GM12878 (cell line): ENCODE data around the gene LENG9. TPM values are rescaled to one million over a fixed set of nuclear protein-coding genes. Genes with fewer than 3 reads are reported as not detected.
A peak's percentile ranks its signal among the peaks of the same experiment; 100 is the strongest.
"Not testable (repeated sequence)": the region's sequence is repeated elsewhere in the genome, so short reads cannot be mapped to it uniquely, and the experiment has no call there.

Source experiments
- ATAC-seq: fragments of 200-7000 bp; cut with Tn5 transposase; 3 replicates; pipeline ENCODE4 v1.9.1; 2020; ENCODE audit warnings: mild to moderate bottlenecking, moderate library complexity
- BruUV-seq: library from RNA; stranded (reverse); fragments of 400-500 nt; replicated peaks from 2 replicates; lab custom pipeline; 2021; lab: Mats Ljungman, UMichigan
- CTCF ChIA-PET: fragments of 300-600 bp; sonication (Branson Sonifier 250); formaldehyde crosslinking; extraction: SDS; loops from one replicate; lab custom pipeline; 2021; ENCODE audit warnings: inconsistent platforms; lab: Yijun Ruan, JAX
- POLR2A ChIA-PET: fragments of 350-600 bp; formaldehyde crosslinking; extraction: SDS; loops from one replicate; lab custom pipeline; 2021; ENCODE audit warnings: inconsistent platforms; lab: Charles Lee
- RAD21 ChIA-PET: fragments of 300-600 bp; sonication (Branson Sonifier 250); formaldehyde crosslinking; loops from one replicate; lab custom pipeline; 2023; ENCODE audit warnings: antibody characterized with exemption; ENCODE audit not compliant: unreplicated experiment; lab: Charles Lee
- SMC1A ChIA-PET: fragments of 300-600 bp; sonication (Branson Sonifier 250); formaldehyde crosslinking; loops from one replicate; lab custom pipeline; 2023; ENCODE audit not compliant: unreplicated experiment, uncharacterized antibody; lab: Charles Lee
- DNase-seq: peaks from one replicate; pipeline ENCODE4 v3.0.0-alpha.2; 2011; ENCODE audit warnings: low read depth, low spot score
- FAIRE-seq: peaks from 3 replicates; lab custom pipeline; 2011; peaks lifted over from hg19 to GRCh38; lab: Jason Lieb, UNC
- H2AFZ ChIP-seq: 2 replicates; pipeline ENCODE4 v1.6.0; 2011; ENCODE audit warnings: low read depth, low read length, control low read depth; ENCODE audit not compliant: control insufficient read depth
- H3K27ac ChIP-seq: 2 replicates; pipeline ENCODE4 v1.5.1; 2011; ENCODE audit warnings: control low read depth; ENCODE audit not compliant: control insufficient read depth, insufficient read depth
- H3K27me3 ChIP-seq, 2 experiments: replicated peaks in 1 of 2; 2 replicates each; pipeline versions ENCODE4 v1.6.0 to v1.6.1; 2011; ENCODE audit warnings: low read length in 1 of 2; ENCODE audit not compliant: control insufficient read depth in 2 of 2, insufficient read depth in 2 of 2
- H3K36me3 ChIP-seq, 2 experiments: 2 replicates each; pipeline ENCODE4 v1.5.1; 2011; ENCODE audit warnings: low read length in 1 of 2; ENCODE audit not compliant: control insufficient read depth in 2 of 2, insufficient read depth in 2 of 2
- H3K4me1 ChIP-seq: 2 replicates; pipeline ENCODE4 v1.6.1; 2011; ENCODE audit warnings: mild to moderate bottlenecking, low read length, moderate library complexity, mixed read lengths; ENCODE audit not compliant: control insufficient read depth, insufficient read depth
- H3K4me2 ChIP-seq: 2 replicates; pipeline ENCODE4 v1.6.0; 2011; ENCODE audit warnings: control low read depth; ENCODE audit not compliant: control insufficient read depth, insufficient read depth
- H3K4me3 ChIP-seq: fragments of 200-600 bp; sonication (generic); 2 replicates; pipeline ENCODE4 v1.5.1; 2016
- H3K79me2 ChIP-seq: 2 replicates; pipeline ENCODE4 v1.6.0; 2011; ENCODE audit warnings: low read length; ENCODE audit not compliant: control insufficient read depth, insufficient read depth
- H3K9ac ChIP-seq: 2 replicates; pipeline ENCODE4 v1.8.0; 2011; ENCODE audit warnings: low read length, control low read depth, mixed read lengths; ENCODE audit not compliant: control insufficient read depth, insufficient read depth
- H3K9me3 ChIP-seq: replicated peaks from 3 replicates; pipeline ENCODE4 v1.5.1; 2011; ENCODE audit warnings: mild to moderate bottlenecking, low read length; ENCODE audit not compliant: control insufficient read depth, insufficient read depth
- H4K20me1 ChIP-seq: 2 replicates; pipeline ENCODE4 v1.6.0; 2011; ENCODE audit not compliant: control insufficient read depth, insufficient read depth
- BHLHE40 ChIP-seq, 2 experiments: fragments of 450-650 bp in 1 of 2; IDR thresholded peaks; 2 replicates each; pipeline ENCODE4 v1.6.1; 2011 to 2017; ENCODE audit warnings: low read depth in 2 of 2, borderline replicate concordance in 1 of 2, improper control_type of control experiment in 1 of 2, low read length in 1 of 2, mild to moderate bottlenecking in 1 of 2
- EED ChIP-seq: sonication (generic); IDR thresholded peaks from 2 replicates; pipeline ENCODE4 v1.6.1; 2016; ENCODE audit warnings: antibody characterized with exemption, low read depth
- IKZF2 ChIP-seq, 2 experiments: fragments of 450-650 bp; IDR thresholded peaks; 2 replicates each; pipeline ENCODE4 v1.6.1; 2017; ENCODE audit warnings: mild to moderate bottlenecking in 2 of 2, moderate library complexity in 2 of 2
- JUNB ChIP-seq: IDR thresholded peaks from 2 replicates; pipeline ENCODE4 v1.6.1; 2016; ENCODE audit warnings: antibody characterized with exemption, mild to moderate bottlenecking
- KDM1A ChIP-seq: fragments of 200-600 bp; sonication (generic); IDR thresholded peaks from 2 replicates; pipeline ENCODE4 v1.6.1; 2016; ENCODE audit warnings: borderline replicate concordance
- LARP7 ChIP-seq: fragments of 450-650 bp; IDR thresholded peaks from 2 replicates; pipeline ENCODE4 v1.6.1; 2017; ENCODE audit warnings: mild to moderate bottlenecking
- MXI1 ChIP-seq: fragments of 150-350 bp; IDR thresholded peaks from 2 replicates; pipeline ENCODE4 v1.6.1; 2011; ENCODE audit warnings: low read depth, mild to moderate bottlenecking, inconsistent platforms, low read length, improper control_type of control experiment
- POLR2AphosphoS5 ChIP-seq: IDR thresholded peaks from 2 replicates; pipeline ENCODE4 v1.6.1; 2011; ENCODE audit warnings: mild to moderate bottlenecking, low read length, inconsistent platforms
- RBBP5 ChIP-seq: fragments of 200-600 bp; sonication (generic); conservative IDR thresholded peaks from 2 replicates; pipeline ENCODE4 v1.6.1; 2016
- RELA ChIP-seq: fragments of 450-650 bp; IDR thresholded peaks from 2 replicates; pipeline ENCODE4 v1.8.0; 2014; ENCODE audit warnings: borderline replicate concordance; ENCODE audit not compliant: partially characterized antibody
- SIN3A ChIP-seq: IDR thresholded peaks from 2 replicates; pipeline ENCODE4 v1.6.1; 2012; ENCODE audit warnings: low read depth, low read length, improper control_type of control experiment
- ZBED1 ChIP-seq: IDR thresholded peaks from 2 replicates; pipeline ENCODE4 v1.6.1; 2016; ENCODE audit warnings: borderline replicate concordance
- WGBS: methylation state at CpG from one replicate; pipeline ENCODE4 v1.1.6; 2016; ENCODE audit warnings: low lambda C conversion rate; ENCODE audit not compliant: insufficient replicate concordance, insufficient coverage; ENCODE audit errors: missing lambda C conversion rate; 5-methylcytosine and 5-hydroxymethylcytosine counted together
- in situ Hi-C: fragments of 300-500 bp; cut with MboI; formaldehyde crosslinking; loops from 9 replicates; pipeline ENCODE4 v1.14.3; 2018; ENCODE audit warnings: mixed read lengths
- intact Hi-C: fragments of 100-400 bp; cut with micrococcal nuclease; formaldehyde crosslinking; loops from one replicate; pipeline ENCODE4 v1.14.2; 2022; ENCODE audit not compliant: unreplicated experiment
- polyA plus RNA-seq, 11 experiments: library from polyadenylated mRNA; depleted of rRNA in 4 of 11; unstranded in 6 of 11; stranded (reverse) in 5 of 11; fragments of >200 nt; fragmentation: Nextera tagmentation in 4 of 11; fragmentation: Illumina TruSeq in 1 of 11; extraction: Ambion mirVana in 4 of 11; extraction: Trizol in 1 of 11; gene quantifications; 1 replicate in 1 of 11; 2 replicates in 10 of 11; pipeline versions ENCODE4 v1.2.1 to v1.2.3, GENCODE V29; 2011 to 2016; ENCODE audit warnings: inconsistent platforms in 2 of 11, missing spikeins in 2 of 11, low read depth in 1 of 11
- total RNA-seq, 4 experiments: library from RNA; depleted of rRNA in 3 of 4; stranded (reverse); fragments of >200 nt in 3 of 4; fragmentation: Illumina TruSeq in 1 of 4; extraction: Trizol in 1 of 4; gene quantifications; 2 replicates each; pipeline versions ENCODE4 v1.2.1 to v1.2.3, GENCODE V29; 2013 to 2021
- TF ChIP-seq, protein P1 (sequence below): IDR thresholded peaks from 2 replicates; pipeline ENCODE4 v1.6.1; 2011; ENCODE audit warnings: borderline replicate concordance, low read depth, mild to moderate bottlenecking, moderate library complexity, low read length; ENCODE audit not compliant: insufficient read depth, poor library complexity, severe bottlenecking
- TF ChIP-seq, protein P2 (sequence below): IDR thresholded peaks from 2 replicates; pipeline ENCODE4 v1.6.1; 2011; ENCODE audit warnings: borderline replicate concordance, low read depth, mild to moderate bottlenecking, moderate library complexity, mixed read lengths, low read length; ENCODE audit not compliant: insufficient read depth; ENCODE audit errors: extremely low read length
- TF ChIP-seq, protein P3 (sequence below): fragments of 150-350 bp; IDR thresholded peaks from 2 replicates; pipeline ENCODE4 v1.6.1; 2014; ENCODE audit warnings: mild to moderate bottlenecking, low read depth, low read length

The LENG9 gene
- total and polyA plus RNA-seq, 10 of the 15 experiments (the other 5 are each of a cell fraction or from before 2014, with no cell fraction given), result 0.09 to 2.9 (median 0.76) TPM; not detected in 1

- TF ChIP-seq, protein P1, sequence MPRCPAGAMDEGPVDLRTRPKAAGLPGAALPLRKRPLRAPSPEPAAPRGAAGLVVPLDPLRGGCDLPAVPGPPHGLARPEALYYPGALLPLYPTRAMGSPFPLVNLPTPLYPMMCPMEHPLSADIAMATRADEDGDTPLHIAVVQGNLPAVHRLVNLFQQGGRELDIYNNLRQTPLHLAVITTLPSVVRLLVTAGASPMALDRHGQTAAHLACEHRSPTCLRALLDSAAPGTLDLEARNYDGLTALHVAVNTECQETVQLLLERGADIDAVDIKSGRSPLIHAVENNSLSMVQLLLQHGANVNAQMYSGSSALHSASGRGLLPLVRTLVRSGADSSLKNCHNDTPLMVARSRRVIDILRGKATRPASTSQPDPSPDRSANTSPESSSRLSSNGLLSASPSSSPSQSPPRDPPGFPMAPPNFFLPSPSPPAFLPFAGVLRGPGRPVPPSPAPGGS, result no peak
- TF ChIP-seq JUNB, result no peak
- 0 out of 2 replicates have a peak, but pooled peaks have one; percentile 16 for TF ChIP-seq LARP7
- TF ChIP-seq KDM1A, result no peak
- peak; percentile 55; the same call in 1 of the 2 replicates for TF ChIP-seq EED
- no peak for TF ChIP-seq RELA
- TF ChIP-seq, protein P2, sequence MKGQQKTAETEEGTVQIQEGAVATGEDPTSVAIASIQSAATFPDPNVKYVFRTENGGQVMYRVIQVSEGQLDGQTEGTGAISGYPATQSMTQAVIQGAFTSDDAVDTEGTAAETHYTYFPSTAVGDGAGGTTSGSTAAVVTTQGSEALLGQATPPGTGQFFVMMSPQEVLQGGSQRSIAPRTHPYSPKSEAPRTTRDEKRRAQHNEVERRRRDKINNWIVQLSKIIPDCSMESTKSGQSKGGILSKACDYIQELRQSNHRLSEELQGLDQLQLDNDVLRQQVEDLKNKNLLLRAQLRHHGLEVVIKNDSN, result no peak
- no peak for TF ChIP-seq RBBP5
- peak; percentile 21; the same call in 1 of the 2 replicates for TF ChIP-seq MXI1
- peak; percentile 59; the same call in 1 of the 2 replicates for TF ChIP-seq SIN3A
- TF ChIP-seq IKZF2 (IDR thresholded peaks at IDR 0.05), result peak; percentile 71
- TF ChIP-seq ZBED1, result peak; percentile 18; the same call in 1 of the 2 replicates
- TF ChIP-seq BHLHE40 (IDR thresholded peaks at IDR 0.05; ENCODE audit: borderline replicate concordance in 1 of 2, low read depth in 2 of 2, low read length in 1 of 2), result no peak
- TF ChIP-seq, protein P3, sequence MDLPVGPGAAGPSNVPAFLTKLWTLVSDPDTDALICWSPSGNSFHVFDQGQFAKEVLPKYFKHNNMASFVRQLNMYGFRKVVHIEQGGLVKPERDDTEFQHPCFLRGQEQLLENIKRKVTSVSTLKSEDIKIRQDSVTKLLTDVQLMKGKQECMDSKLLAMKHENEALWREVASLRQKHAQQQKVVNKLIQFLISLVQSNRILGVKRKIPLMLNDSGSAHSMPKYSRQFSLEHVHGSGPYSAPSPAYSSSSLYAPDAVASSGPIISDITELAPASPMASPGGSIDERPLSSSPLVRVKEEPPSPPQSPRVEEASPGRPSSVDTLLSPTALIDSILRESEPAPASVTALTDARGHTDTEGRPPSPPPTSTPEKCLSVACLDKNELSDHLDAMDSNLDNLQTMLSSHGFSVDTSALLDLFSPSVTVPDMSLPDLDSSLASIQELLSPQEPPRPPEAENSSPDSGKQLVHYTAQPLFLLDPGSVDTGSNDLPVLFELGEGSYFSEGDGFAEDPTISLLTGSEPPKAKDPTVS, result no peak
- 0 out of 2 replicates have a peak, but pooled peaks have one; percentile 8 for TF ChIP-seq POLR2AphosphoS5
These were observed 15.4 kb downstream of the LENG9 start (continued) for GRCh38 chr19:54448040-54448773.

DNA sequence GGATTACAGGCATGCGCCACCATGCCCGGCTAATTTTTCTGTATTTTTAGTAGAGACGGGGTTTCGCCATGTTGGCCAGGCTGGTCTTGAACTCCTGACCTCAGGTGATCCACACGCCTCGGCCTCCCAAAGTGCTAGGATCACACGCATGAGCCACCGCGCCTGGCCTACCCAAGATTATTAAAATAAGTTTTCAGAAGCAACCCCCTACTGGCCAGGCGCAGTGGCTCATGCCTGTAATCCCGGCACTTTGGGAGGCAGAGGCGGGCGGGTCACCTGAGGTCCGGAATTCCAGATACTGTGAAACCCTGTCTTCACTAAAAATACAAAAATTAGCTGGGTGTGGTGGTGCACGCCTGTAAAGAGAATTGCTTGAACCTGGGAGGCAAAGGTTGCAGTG lies 17.2 kb downstream of the LENG9 start:
- H3K4me1 ChIP-seq, H3K9ac ChIP-seq, RAD21 ChIA-PET, H3K9me3 ChIP-seq, H3K4me3 ChIP-seq, POLR2A ChIA-PET, H2AFZ ChIP-seq, FAIRE-seq, H3K27me3 ChIP-seq, in situ Hi-C loops, BruUV-seq, H3K27ac ChIP-seq, intact Hi-C loops, ATAC-seq, DNase-seq, H3K36me3 ChIP-seq, H3K4me2 ChIP-seq, SMC1A ChIA-PET, H4K20me1 ChIP-seq: not testable (repeated sequence)
- WGBS, result 98% methylated on average over 15 of the region's 15 CpGs
- peaks cover 45% of the 10 kb centered on the region for H3K79me2 ChIP-seq
- CTCF ChIA-PET, result interaction anchor here (1.0 kb wide), 1 partner anchor 56 kb away, joined by 4 read pairs; no protein-coding TSS in a partner anchor
